Ishikawa (cell line): ENCODE results near the gene FLOT2.

Experiments
- FOXM1 ChIP-seq: IDR thresholded peaks from 2 replicates; pipeline ENCODE4 v1.6.1; 2012; ENCODE audit warnings: low read depth, borderline replicate concordance
- REST ChIP-seq: IDR thresholded peaks from 2 replicates; pipeline ENCODE4 v1.6.1; 2012; ENCODE audit warnings: low read depth, mild to moderate bottlenecking
- TAF1 ChIP-seq: IDR thresholded peaks from 2 replicates; pipeline ENCODE4 v1.6.1; 2012; ENCODE audit warnings: low read depth, mild to moderate bottlenecking
- TEAD4 ChIP-seq: IDR thresholded peaks from 2 replicates; pipeline ENCODE4 v1.6.1; 2012
- USF1 ChIP-seq: IDR thresholded peaks from 2 replicates; pipeline ENCODE4 v1.6.1; 2012

GRCh38 chr17:28937044-28937729 lies 39.7 kb upstream of the FLOT2 start:
- TF ChIP-seq FOXM1 (no peak), USF1 (no peak), TEAD4 (no peak), REST (no peak), TAF1 (no peak)
